HepG2 (cell line): ENCODE data around the gene ARHGAP12. TPM values are rescaled to one million over a fixed set of nuclear protein-coding genes. Genes with fewer than 3 reads are reported as not detected.

Experiments used
- ATF4 ChIP-seq, 2 experiments: fragments of 450-650 bp in 1 of 2; sonication (generic) in 1 of 2; formaldehyde crosslinking; IDR thresholded peaks; 2 replicates each; pipeline versions ENCODE4 v1.5.0 to v1.8.0; 2020 to 2022; ENCODE audit warnings: mild to moderate bottlenecking in 1 of 2, missing genetic modification reagents in 1 of 2
- ZHX2 ChIP-seq, 2 experiments: sonication (generic) in 1 of 2; formaldehyde crosslinking in 1 of 2; IDR thresholded peaks; 2 replicates each; pipeline versions ENCODE4 v1.6.1 to v1.9.0; 2014 to 2022; ENCODE audit warnings: antibody characterized with exemption in 1 of 2, borderline replicate concordance in 1 of 2, inconsistent platforms in 1 of 2, low read depth in 1 of 2, missing genetic modification reagents in 1 of 2
- ZNF318 ChIP-seq: sonication (generic); formaldehyde crosslinking; IDR thresholded peaks from 2 replicates; pipeline ENCODE4 v1.4.0; 2020; ENCODE audit warnings: mild to moderate bottlenecking, missing genetic modification reagents
- polyA plus RNA-seq, 8 experiments: library from polyadenylated mRNA; depleted of rRNA in 3 of 8; stranded (reverse) in 7 of 8; unstranded in 1 of 8; fragments of >200 nt; fragmentation: Illumina TruSeq in 4 of 8; extraction: Trizol in 4 of 8; gene quantifications; 2 replicates each; pipeline versions ENCODE4 v1.2.1 to v1.2.3, GENCODE V29; 2011 to 2016; ENCODE audit warnings: low read depth in 4 of 8, missing spikeins in 1 of 8, mixed read lengths in 1 of 8; ENCODE audit not compliant: insufficient read depth in 1 of 8
- total RNA-seq, 5 experiments: library from RNA; depleted of rRNA; stranded (reverse); fragments of >200 nt; fragmentation: Illumina TruSeq; extraction: Trizol; gene quantifications; 2 replicates each; pipeline ENCODE4 v1.2.3, GENCODE V29; 2016; ENCODE audit warnings: low read depth in 1 of 5

ARHGAP12 gene
- total and polyA plus RNA-seq, 2 of the 13 experiments (the other 11 are each of a cell fraction or from before 2014, with no cell fraction given) = 25.0 to 54.6 TPM

GRCh38 chr10:31782701-31783100 is 145.9 kb downstream of the ARHGAP12 start (continued):
- TF ChIP-seq ZNF318 (CRISPR knock-in tag) (no peak), ATF4 (CRISPR knock-in tag; IDR thresholded peaks at IDR 0.05) (no peak), ZHX2 (IDR thresholded peaks at IDR 0.05; ENCODE audit: low read depth) (no peak), ZHX2 (CRISPR knock-in tag; IDR thresholded peaks at IDR 0.05; ENCODE audit: borderline replicate concordance) (no peak)
- TF ChIP-seq, all 625 proteins: peak for 0
